ENCODE data around the gene MAP3K20. TPM values are rescaled to one million over a fixed set of nuclear protein-coding genes. Genes with fewer than 3 reads are reported as not detected.

MAP3K20 gene
- total RNA-seq, 1 experiment from 2014 or later, result 15.2 TPM

- Mint-ChIP-seq H3K4me3 (no peak overlapping the region), H3K9me3 (peaks cover 11% of the 10 kb centered on the region), H3K27me3 (ENCODE audit: low read depth) (peaks cover 2% of the 10 kb centered on the region), H3K27ac (no peak overlapping the region), H3K36me3 (peaks cover 18% of the 10 kb centered on the region), H3K4me1 (peaks cover 11% of the 10 kb centered on the region)
- POLR2A ChIA-PET, result no interaction called here
- CTCF ChIA-PET, result no interaction called here
- no peak for DNase-seq (ENCODE audit: low spot score)
- TF ChIP-seq, protein P1, sequence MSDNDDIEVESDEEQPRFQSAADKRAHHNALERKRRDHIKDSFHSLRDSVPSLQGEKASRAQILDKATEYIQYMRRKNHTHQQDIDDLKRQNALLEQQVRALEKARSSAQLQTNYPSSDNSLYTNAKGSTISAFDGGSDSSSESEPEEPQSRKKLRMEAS (CRISPR knock-in tag; IDR thresholded peaks at IDR 0.05), result no peak
- TF ChIP-seq GTF2I (CRISPR knock-in tag; conservative IDR thresholded peaks at IDR 0.05) (no peak), E2F4 (CRISPR knock-in tag; IDR thresholded peaks at IDR 0.05; ENCODE audit: borderline replicate concordance, low read depth) (no peak), ZNF512 (CRISPR knock-in tag; IDR thresholded peaks at IDR 0.05; ENCODE audit: borderline replicate concordance) (no peak), JAZF1 (CRISPR knock-in tag; IDR thresholded peaks at IDR 0.05) (no peak), JUN (CRISPR knock-in tag; IDR thresholded peaks at IDR 0.05) (no peak), SP1 (CRISPR knock-in tag; conservative IDR thresholded peaks at IDR 0.05) (no peak), ELF4 (CRISPR knock-in tag; IDR thresholded peaks at IDR 0.05; ENCODE audit: low read depth) (no peak), ARID4B (CRISPR knock-in tag; IDR thresholded peaks at IDR 0.05; ENCODE audit: borderline replicate concordance) (no peak), USF2 (CRISPR knock-in tag; IDR thresholded peaks at IDR 0.05) (no peak), NFE2L1 (CRISPR knock-in tag; IDR thresholded peaks at IDR 0.05) (no peak), GRHL2 (CRISPR knock-in tag; IDR thresholded peaks at IDR 0.05; ENCODE audit: insufficient replicate concordance, severe bottlenecking) (no peak), PRRX2 (CRISPR knock-in tag; IDR thresholded peaks at IDR 0.05) (no peak), ATF1 (CRISPR knock-in tag; IDR thresholded peaks at IDR 0.05) (no peak)
- TF ChIP-seq, protein P2, sequence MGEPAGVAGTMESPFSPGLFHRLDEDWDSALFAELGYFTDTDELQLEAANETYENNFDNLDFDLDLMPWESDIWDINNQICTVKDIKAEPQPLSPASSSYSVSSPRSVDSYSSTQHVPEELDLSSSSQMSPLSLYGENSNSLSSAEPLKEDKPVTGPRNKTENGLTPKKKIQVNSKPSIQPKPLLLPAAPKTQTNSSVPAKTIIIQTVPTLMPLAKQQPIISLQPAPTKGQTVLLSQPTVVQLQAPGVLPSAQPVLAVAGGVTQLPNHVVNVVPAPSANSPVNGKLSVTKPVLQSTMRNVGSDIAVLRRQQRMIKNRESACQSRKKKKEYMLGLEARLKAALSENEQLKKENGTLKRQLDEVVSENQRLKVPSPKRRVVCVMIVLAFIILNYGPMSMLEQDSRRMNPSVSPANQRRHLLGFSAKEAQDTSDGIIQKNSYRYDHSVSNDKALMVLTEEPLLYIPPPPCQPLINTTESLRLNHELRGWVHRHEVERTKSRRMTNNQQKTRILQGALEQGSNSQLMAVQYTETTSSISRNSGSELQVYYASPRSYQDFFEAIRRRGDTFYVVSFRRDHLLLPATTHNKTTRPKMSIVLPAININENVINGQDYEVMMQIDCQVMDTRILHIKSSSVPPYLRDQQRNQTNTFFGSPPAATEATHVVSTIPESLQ (CRISPR knock-in tag; IDR thresholded peaks at IDR 0.05), result no peak
- TF ChIP-seq, protein P3, sequence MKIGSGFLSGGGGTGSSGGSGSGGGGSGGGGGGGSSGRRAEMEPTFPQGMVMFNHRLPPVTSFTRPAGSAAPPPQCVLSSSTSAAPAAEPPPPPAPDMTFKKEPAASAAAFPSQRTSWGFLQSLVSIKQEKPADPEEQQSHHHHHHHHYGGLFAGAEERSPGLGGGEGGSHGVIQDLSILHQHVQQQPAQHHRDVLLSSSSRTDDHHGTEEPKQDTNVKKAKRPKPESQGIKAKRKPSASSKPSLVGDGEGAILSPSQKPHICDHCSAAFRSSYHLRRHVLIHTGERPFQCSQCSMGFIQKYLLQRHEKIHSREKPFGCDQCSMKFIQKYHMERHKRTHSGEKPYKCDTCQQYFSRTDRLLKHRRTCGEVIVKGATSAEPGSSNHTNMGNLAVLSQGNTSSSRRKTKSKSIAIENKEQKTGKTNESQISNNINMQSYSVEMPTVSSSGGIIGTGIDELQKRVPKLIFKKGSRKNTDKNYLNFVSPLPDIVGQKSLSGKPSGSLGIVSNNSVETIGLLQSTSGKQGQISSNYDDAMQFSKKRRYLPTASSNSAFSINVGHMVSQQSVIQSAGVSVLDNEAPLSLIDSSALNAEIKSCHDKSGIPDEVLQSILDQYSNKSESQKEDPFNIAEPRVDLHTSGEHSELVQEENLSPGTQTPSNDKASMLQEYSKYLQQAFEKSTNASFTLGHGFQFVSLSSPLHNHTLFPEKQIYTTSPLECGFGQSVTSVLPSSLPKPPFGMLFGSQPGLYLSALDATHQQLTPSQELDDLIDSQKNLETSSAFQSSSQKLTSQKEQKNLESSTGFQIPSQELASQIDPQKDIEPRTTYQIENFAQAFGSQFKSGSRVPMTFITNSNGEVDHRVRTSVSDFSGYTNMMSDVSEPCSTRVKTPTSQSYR (CRISPR knock-in tag; IDR thresholded peaks at IDR 0.05), result no peak
- TF ChIP-seq, protein P4, sequence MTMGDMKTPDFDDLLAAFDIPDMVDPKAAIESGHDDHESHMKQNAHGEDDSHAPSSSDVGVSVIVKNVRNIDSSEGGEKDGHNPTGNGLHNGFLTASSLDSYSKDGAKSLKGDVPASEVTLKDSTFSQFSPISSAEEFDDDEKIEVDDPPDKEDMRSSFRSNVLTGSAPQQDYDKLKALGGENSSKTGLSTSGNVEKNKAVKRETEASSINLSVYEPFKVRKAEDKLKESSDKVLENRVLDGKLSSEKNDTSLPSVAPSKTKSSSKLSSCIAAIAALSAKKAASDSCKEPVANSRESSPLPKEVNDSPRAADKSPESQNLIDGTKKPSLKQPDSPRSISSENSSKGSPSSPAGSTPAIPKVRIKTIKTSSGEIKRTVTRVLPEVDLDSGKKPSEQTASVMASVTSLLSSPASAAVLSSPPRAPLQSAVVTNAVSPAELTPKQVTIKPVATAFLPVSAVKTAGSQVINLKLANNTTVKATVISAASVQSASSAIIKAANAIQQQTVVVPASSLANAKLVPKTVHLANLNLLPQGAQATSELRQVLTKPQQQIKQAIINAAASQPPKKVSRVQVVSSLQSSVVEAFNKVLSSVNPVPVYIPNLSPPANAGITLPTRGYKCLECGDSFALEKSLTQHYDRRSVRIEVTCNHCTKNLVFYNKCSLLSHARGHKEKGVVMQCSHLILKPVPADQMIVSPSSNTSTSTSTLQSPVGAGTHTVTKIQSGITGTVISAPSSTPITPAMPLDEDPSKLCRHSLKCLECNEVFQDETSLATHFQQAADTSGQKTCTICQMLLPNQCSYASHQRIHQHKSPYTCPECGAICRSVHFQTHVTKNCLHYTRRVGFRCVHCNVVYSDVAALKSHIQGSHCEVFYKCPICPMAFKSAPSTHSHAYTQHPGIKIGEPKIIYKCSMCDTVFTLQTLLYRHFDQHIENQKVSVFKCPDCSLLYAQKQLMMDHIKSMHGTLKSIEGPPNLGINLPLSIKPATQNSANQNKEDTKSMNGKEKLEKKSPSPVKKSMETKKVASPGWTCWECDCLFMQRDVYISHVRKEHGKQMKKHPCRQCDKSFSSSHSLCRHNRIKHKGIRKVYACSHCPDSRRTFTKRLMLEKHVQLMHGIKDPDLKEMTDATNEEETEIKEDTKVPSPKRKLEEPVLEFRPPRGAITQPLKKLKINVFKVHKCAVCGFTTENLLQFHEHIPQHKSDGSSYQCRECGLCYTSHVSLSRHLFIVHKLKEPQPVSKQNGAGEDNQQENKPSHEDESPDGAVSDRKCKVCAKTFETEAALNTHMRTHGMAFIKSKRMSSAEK (CRISPR knock-in tag; IDR thresholded peaks at IDR 0.05; ENCODE audit: borderline replicate concordance), result no peak
- ATAC-seq, result no peak
Measured at GRCh38 chr2:173230181-173230580, 154.5 kb downstream of the MAP3K20 start.

Measured in WTC11 (cell line).